Measurements from ENCODE around the gene ARHGAP23. TPM values are rescaled to one million over a fixed set of nuclear protein-coding genes. Genes with fewer than 3 reads are reported as not detected.
"Not testable (repeated sequence)": the region's sequence is repeated elsewhere in the genome, so short reads cannot be mapped to it uniquely, and the experiment has no call there.

ARHGAP23 gene
- total RNA-seq, 1 donor from 2014 or later, result 25.6 TPM

- Histone ChIP-seq H3K4me1 (ENCODE audit: control insufficient read depth in 3 of 3, insufficient read depth in 3 of 3, low read length in 3 of 3) (peaks cover 44 to 58% (median 55%) of the 10 kb centered on the region in 3 donors), H3K36me3 (ENCODE audit: control insufficient read depth in 3 of 3, insufficient read depth in 3 of 3, low read length in 3 of 3) (peaks cover 13 to 41% (median 18%) of the 10 kb centered on the region in 3 donors), H3K9ac (ENCODE audit: low read depth in 1 of 3, low read length in 3 of 3) (peak overlapping the region; percentile 64 to 83 (median 73))
Measured at GRCh38 chr17:38465391-38466345, 37.4 kb downstream of the ARHGAP23 start.

GRCh38 chr17:38466346-38467315 is 38.4 kb downstream of the ARHGAP23 start:
- peaks cover 18 to 42% (median 18%) of the 10 kb centered on the region in 3 donors for H3K36me3 ChIP-seq (ENCODE audit: control insufficient read depth in 3 of 3, insufficient read depth in 3 of 3, low read length in 3 of 3)
- no peaks in the 10 kb centered on the region for H3K27me3 ChIP-seq (ENCODE audit: control insufficient read depth in 3 of 3, insufficient read depth in 3 of 3, low read length in 3 of 3)
- peak overlapping the region in 2 of 3 donors; percentile 63 to 71 for H3K4me3 ChIP-seq (ENCODE audit: low read length in 3 of 3)
- peak overlapping the region in 2 of 3 donors; percentile 64 to 83 for H3K9ac ChIP-seq (ENCODE audit: low read depth in 1 of 3, low read length in 3 of 3)
- peak overlapping the region; percentile 79 for H3K27ac ChIP-seq (ENCODE audit: low read depth, low read length)
- peaks cover 44 to 58% (median 55%) of the 10 kb centered on the region in 3 donors for H3K4me1 ChIP-seq (ENCODE audit: control insufficient read depth in 3 of 3, insufficient read depth in 3 of 3, low read length in 3 of 3)
- no peaks in the 10 kb centered on the region for H3K9me3 ChIP-seq (ENCODE audit: control insufficient read depth in 3 of 3, low read length in 3 of 3)

More at GRCh38 chr17:38465391-38466345, 37.4 kb downstream of the ARHGAP23 start:
- H3K9me3 ChIP-seq (ENCODE audit: control insufficient read depth in 3 of 3, low read length in 3 of 3), result no peaks in the 10 kb centered on the region
- H3K4me3 ChIP-seq (ENCODE audit: low read length in 3 of 3), result peak overlapping the region; percentile 63 to 71 (median 66)
- H3K27me3 ChIP-seq (ENCODE audit: control insufficient read depth in 3 of 3, insufficient read depth in 3 of 3, low read length in 3 of 3), result no peaks in the 10 kb centered on the region
- peak overlapping the region; percentile 79 for H3K27ac ChIP-seq (ENCODE audit: low read depth, low read length)

GRCh38 chr17:38467491-38467890 is 39.2 kb downstream of the ARHGAP23 start:
- H3K9ac ChIP-seq (ENCODE audit: low read depth in 1 of 3, low read length in 3 of 3), result peak overlapping the region in 1 of 3 donors; percentile 45
- no peaks in the 10 kb centered on the region for H3K9me3 ChIP-seq (ENCODE audit: control insufficient read depth in 3 of 3, low read length in 3 of 3)
- H3K4me3 ChIP-seq (ENCODE audit: low read length in 3 of 3), result no peak overlapping the region
- H3K36me3 ChIP-seq (ENCODE audit: control insufficient read depth in 3 of 3, insufficient read depth in 3 of 3, low read length in 3 of 3), result peaks cover 18 to 49% (median 24%) of the 10 kb centered on the region in 3 donors
- H3K27me3 ChIP-seq (ENCODE audit: control insufficient read depth in 3 of 3, insufficient read depth in 3 of 3, low read length in 3 of 3), result no peaks in the 10 kb centered on the region
- peaks cover 44 to 57% (median 54%) of the 10 kb centered on the region in 3 donors for H3K4me1 ChIP-seq (ENCODE audit: control insufficient read depth in 3 of 3, insufficient read depth in 3 of 3, low read length in 3 of 3)
- no peak overlapping the region for H3K27ac ChIP-seq (ENCODE audit: low read depth, low read length)

GRCh38 chr17:38469875-38470274 is 41.6 kb downstream of the ARHGAP23 start:
- H3K27ac ChIP-seq (ENCODE audit: low read depth, low read length), result no peak overlapping the region
- H3K4me3 ChIP-seq (ENCODE audit: low read length in 3 of 3), result no peak overlapping the region
- H3K9me3 ChIP-seq (ENCODE audit: control insufficient read depth in 3 of 3, low read length in 3 of 3), result no peaks in the 10 kb centered on the region
- no peak overlapping the region for H3K9ac ChIP-seq (ENCODE audit: low read depth in 1 of 3, low read length in 3 of 3)
- H3K36me3 ChIP-seq (ENCODE audit: control insufficient read depth in 3 of 3, insufficient read depth in 3 of 3, low read length in 3 of 3), result peaks cover 18 to 43% (median 29%) of the 10 kb centered on the region in 3 donors
- peaks cover 25 to 34% (median 30%) of the 10 kb centered on the region in 3 donors for H3K4me1 ChIP-seq (ENCODE audit: control insufficient read depth in 3 of 3, insufficient read depth in 3 of 3, low read length in 3 of 3)
- no peaks in the 10 kb centered on the region for H3K27me3 ChIP-seq (ENCODE audit: control insufficient read depth in 3 of 3, insufficient read depth in 3 of 3, low read length in 3 of 3)

GRCh38 chr17:38471253-38471652 is 43.0 kb downstream of the ARHGAP23 start:
- H3K4me3 ChIP-seq (ENCODE audit: low read length in 3 of 3); H3K27ac ChIP-seq (ENCODE audit: low read depth, low read length); H3K9ac ChIP-seq (ENCODE audit: low read depth in 1 of 3, low read length in 3 of 3); H3K27me3 ChIP-seq (ENCODE audit: control insufficient read depth in 3 of 3, insufficient read depth in 3 of 3, low read length in 3 of 3); H3K9me3 ChIP-seq (ENCODE audit: control insufficient read depth in 3 of 3, low read length in 3 of 3): not testable (repeated sequence)
- Histone ChIP-seq H3K4me1 (ENCODE audit: control insufficient read depth in 3 of 3, insufficient read depth in 3 of 3, low read length in 3 of 3) (peaks cover 13 to 20% (median 16%) of the 10 kb centered on the region in 3 donors), H3K36me3 (ENCODE audit: control insufficient read depth in 3 of 3, insufficient read depth in 3 of 3, low read length in 3 of 3) (peaks cover 21 to 47% (median 29%) of the 10 kb centered on the region in 3 donors)

- not testable (repeated sequence) for H3K4me3 ChIP-seq (ENCODE audit: low read length in 3 of 3); H3K27ac ChIP-seq (ENCODE audit: low read depth, low read length); H3K9ac ChIP-seq (ENCODE audit: low read depth in 1 of 3, low read length in 3 of 3); H3K4me1 ChIP-seq (ENCODE audit: control insufficient read depth in 3 of 3, insufficient read depth in 3 of 3, low read length in 3 of 3); H3K9me3 ChIP-seq (ENCODE audit: control insufficient read depth in 3 of 3, low read length in 3 of 3); H3K27me3 ChIP-seq (ENCODE audit: control insufficient read depth in 3 of 3, insufficient read depth in 3 of 3, low read length in 3 of 3)
- peaks cover 3 to 33% (median 30%) of the 10 kb centered on the region in 3 donors for H3K36me3 ChIP-seq (ENCODE audit: control insufficient read depth in 3 of 3, insufficient read depth in 3 of 3, low read length in 3 of 3)
Measured at GRCh38 chr17:38474666-38475065, 46.4 kb downstream of the ARHGAP23 start.

- Histone ChIP-seq H3K4me1 (ENCODE audit: control insufficient read depth in 3 of 3, insufficient read depth in 3 of 3, low read length in 3 of 3) (no peaks in the 10 kb centered on the region), H3K36me3 (ENCODE audit: control insufficient read depth in 3 of 3, insufficient read depth in 3 of 3, low read length in 3 of 3) (peaks cover 3 to 30% (median 25%) of the 10 kb centered on the region in 3 donors)
Measured at GRCh38 chr17:38476549-38476948, 48.3 kb downstream of the ARHGAP23 start.

GRCh38 chr17:38477417-38477816 is 49.2 kb downstream of the ARHGAP23 start:
- not testable (repeated sequence) for H3K27ac ChIP-seq (ENCODE audit: low read depth, low read length); H3K4me3 ChIP-seq (ENCODE audit: low read length in 3 of 3); H3K4me1 ChIP-seq (ENCODE audit: control insufficient read depth in 3 of 3, insufficient read depth in 3 of 3, low read length in 3 of 3); H3K9me3 ChIP-seq (ENCODE audit: control insufficient read depth in 3 of 3, low read length in 3 of 3); H3K9ac ChIP-seq (ENCODE audit: low read depth in 1 of 3, low read length in 3 of 3); H3K27me3 ChIP-seq (ENCODE audit: control insufficient read depth in 3 of 3, insufficient read depth in 3 of 3, low read length in 3 of 3)
- peaks cover 3 to 29% (median 22%) of the 10 kb centered on the region in 3 donors for H3K36me3 ChIP-seq (ENCODE audit: control insufficient read depth in 3 of 3, insufficient read depth in 3 of 3, low read length in 3 of 3)

More at GRCh38 chr17:38476549-38476948, 48.3 kb downstream of the ARHGAP23 start:
- Histone ChIP-seq H3K27ac (ENCODE audit: low read depth, low read length) (no peak overlapping the region), H3K9me3 (ENCODE audit: control insufficient read depth in 3 of 3, low read length in 3 of 3) (no peaks in the 10 kb centered on the region), H3K27me3 (ENCODE audit: control insufficient read depth in 3 of 3, insufficient read depth in 3 of 3, low read length in 3 of 3) (no peaks in the 10 kb centered on the region), H3K9ac (ENCODE audit: low read depth in 1 of 3, low read length in 3 of 3) (no peak overlapping the region), H3K4me3 (ENCODE audit: low read length in 3 of 3) (no peak overlapping the region)

GRCh38 chr17:38477951-38478350 is 49.7 kb downstream of the ARHGAP23 start:
- H3K4me1 ChIP-seq (ENCODE audit: control insufficient read depth in 3 of 3, insufficient read depth in 3 of 3, low read length in 3 of 3); H3K9me3 ChIP-seq (ENCODE audit: control insufficient read depth in 3 of 3, low read length in 3 of 3); H3K9ac ChIP-seq (ENCODE audit: low read depth in 1 of 3, low read length in 3 of 3); H3K27me3 ChIP-seq (ENCODE audit: control insufficient read depth in 3 of 3, insufficient read depth in 3 of 3, low read length in 3 of 3); H3K27ac ChIP-seq (ENCODE audit: low read depth, low read length); H3K4me3 ChIP-seq (ENCODE audit: low read length in 3 of 3): not testable (repeated sequence)
- H3K36me3 ChIP-seq (ENCODE audit: control insufficient read depth in 3 of 3, insufficient read depth in 3 of 3, low read length in 3 of 3), result peaks cover 3 to 30% (median 22%) of the 10 kb centered on the region in 3 donors
